H1 (cell line): ENCODE measurements around the gene ASAP2. TPM values are rescaled to one million over a fixed set of nuclear protein-coding genes. Genes with fewer than 3 reads are reported as not detected.

Experiments
- CTCF ChIA-PET: fragments of 300-600 bp; sonication (Branson Sonifier 250); formaldehyde crosslinking; loops from one replicate; lab custom pipeline; 2021; ENCODE audit not compliant: partially characterized antibody; lab: Charles Lee
- POLR2A ChIA-PET: fragments of 300-600 bp; sonication (Branson Sonifier 250); formaldehyde crosslinking; loops from one replicate; lab custom pipeline; 2021; ENCODE audit warnings: inconsistent platforms; ENCODE audit not compliant: partially characterized antibody; lab: Charles Lee
- DNase-seq, 2 experiments: peaks; one replicate each; pipeline versions ENCODE4 v3.0.0 to v3.0.0-alpha.2; 2010 to 2022; ENCODE audit warnings: low spot score in 2 of 2, low read depth in 1 of 2, mixed read lengths in 1 of 2
- FAIRE-seq: peaks from 2 replicates; lab custom pipeline; 2011; peaks lifted over from hg19 to GRCh38; lab: Jason Lieb, UNC
- H2AFZ ChIP-seq: 2 replicates; pipeline ENCODE4 v1.8.1; 2012; ENCODE audit warnings: low read length, inconsistent platforms
- H2AK5ac ChIP-seq: 2 replicates; pipeline ENCODE4 v1.6.1; 2013; ENCODE audit warnings: low read depth, low read length
- H2BK120ac ChIP-seq: replicated peaks from 2 replicates; pipeline ENCODE3; 2013; ENCODE audit warnings: low read depth, low read length, inconsistent platforms
- H2BK12ac ChIP-seq: 2 replicates; pipeline ENCODE4 v1.6.1; 2013; ENCODE audit warnings: low read depth, low read length
- H2BK15ac ChIP-seq: 2 replicates; pipeline ENCODE4 v1.6.1; 2013; ENCODE audit warnings: low read length
- H2BK20ac ChIP-seq: 2 replicates; pipeline ENCODE4 v1.6.1; 2013; ENCODE audit warnings: low read length
- H2BK5ac ChIP-seq: 2 replicates; pipeline ENCODE4 v1.6.1; 2013; ENCODE audit warnings: low read depth, low read length
- H3K14ac ChIP-seq: 2 replicates; pipeline ENCODE4 v1.6.1; 2013; ENCODE audit warnings: inconsistent platforms; ENCODE audit not compliant: insufficient read length
- H3K18ac ChIP-seq: 2 replicates; pipeline ENCODE4 v1.6.1; 2013; ENCODE audit warnings: low read length; ENCODE audit errors: extremely low read depth
- H3K23ac ChIP-seq: 2 replicates; pipeline ENCODE4 v1.6.1; 2013; ENCODE audit warnings: inconsistent platforms; ENCODE audit not compliant: insufficient read length
- H3K23me2 ChIP-seq: 2 replicates; pipeline ENCODE4 v1.6.1; 2013; ENCODE audit warnings: low read depth, low read length
- H3K27ac ChIP-seq: 2 replicates; pipeline ENCODE4 v1.6.1; 2011; ENCODE audit warnings: low read depth, low read length, inconsistent platforms
- H3K27me3 ChIP-seq, 4 experiments: replicated peaks in 1 of 4; 1 replicate in 1 of 4; 2 replicates in 3 of 4; pipeline versions ENCODE4 v1.6.1 to v1.8.1; 2011 to 2013; ENCODE audit warnings: low read length in 3 of 4, mild to moderate bottlenecking in 3 of 4, inconsistent platforms in 2 of 4, mixed read lengths in 2 of 4, moderate library complexity in 1 of 4; ENCODE audit not compliant: control insufficient read depth in 3 of 4, insufficient read depth in 3 of 4; ENCODE audit errors: extremely low read depth in 1 of 4
- H3K36me3 ChIP-seq, 4 experiments: 2 replicates each; pipeline versions ENCODE4 v1.6.1 to v1.8.1; 2011 to 2013; ENCODE audit warnings: mild to moderate bottlenecking in 4 of 4, low read length in 3 of 4, moderate library complexity in 2 of 4, control low read depth in 1 of 4, inconsistent platforms in 1 of 4; ENCODE audit not compliant: insufficient read depth in 4 of 4, control insufficient read depth in 2 of 4
- H3K4ac ChIP-seq: replicated peaks from 2 replicates; pipeline ENCODE3; 2013; ENCODE audit warnings: low read length, low read depth, mixed read lengths, inconsistent platforms; ENCODE audit not compliant: insufficient read length
- H3K4me1 ChIP-seq, 4 experiments: replicated peaks in 1 of 4; 1 replicate in 1 of 4; 2 replicates in 3 of 4; pipeline versions ENCODE4 v1.6.1 to v1.8.1; 2011 to 2013; ENCODE audit warnings: low read length in 3 of 4, inconsistent platforms in 2 of 4, mixed read lengths in 1 of 4; ENCODE audit not compliant: insufficient read depth in 4 of 4, control insufficient read depth in 3 of 4
- H3K4me2 ChIP-seq, 2 experiments: 2 replicates each; pipeline versions ENCODE4 v1.6.1 to v1.8.1; 2011 to 2013; ENCODE audit warnings: low read depth in 2 of 2, low read length in 2 of 2, control low read depth in 1 of 2, inconsistent platforms in 1 of 2, mild to moderate bottlenecking in 1 of 2; ENCODE audit not compliant: insufficient read depth in 1 of 2
- H3K4me3 ChIP-seq, 4 experiments: fragments of 200-600, 300-600 bp in 1 of 4; sonication (generic), shearing (Covaris generic), sonication (Bioruptor Twin) in 1 of 4; 2 replicates each; pipeline versions ENCODE4 v1.5.1 to v1.8.1; 2011 to 2016; ENCODE audit warnings: low read length in 4 of 4, low read depth in 3 of 4, control low read depth in 2 of 4, inconsistent platforms in 2 of 4, mild to moderate bottlenecking in 2 of 4, mixed read lengths in 1 of 4, moderate library complexity in 1 of 4; ENCODE audit not compliant: insufficient read depth in 2 of 4; ENCODE audit errors: extremely low read depth in 1 of 4
- H3K56ac ChIP-seq: replicated peaks from 2 replicates; pipeline ENCODE3; 2013; ENCODE audit warnings: low read depth, mild to moderate bottlenecking, mixed read lengths, low read length, inconsistent platforms; ENCODE audit not compliant: insufficient read length
- H3K79me1 ChIP-seq: 2 replicates; pipeline ENCODE4 v1.6.1; 2013; ENCODE audit warnings: low read depth, low read length, control low read depth
- H3K79me2 ChIP-seq, 2 experiments: 2 replicates each; pipeline versions ENCODE4 v1.6.1 to v1.8.1; 2012 to 2013; ENCODE audit warnings: low read length in 2 of 2, mild to moderate bottlenecking in 2 of 2, inconsistent platforms in 1 of 2; ENCODE audit not compliant: insufficient read depth in 2 of 2, control insufficient read depth in 1 of 2
- H3K9ac ChIP-seq, 4 experiments: replicated peaks in 1 of 4; 1 replicate in 1 of 4; 2 replicates in 3 of 4; pipeline versions ENCODE4 v1.6.1 to v1.8.1; 2011 to 2013; ENCODE audit warnings: low read depth in 3 of 4, low read length in 3 of 4, control low read depth in 2 of 4, mild to moderate bottlenecking in 2 of 4, moderate library complexity in 2 of 4, inconsistent platforms in 1 of 4; ENCODE audit errors: extremely low read depth in 1 of 4
- H3K9me3 ChIP-seq, 2 experiments: 2 replicates each; pipeline versions ENCODE4 v1.6.1 to v1.8.1; 2012 to 2013; ENCODE audit warnings: mild to moderate bottlenecking in 2 of 2, moderate library complexity in 2 of 2, control low read depth in 1 of 2, inconsistent platforms in 1 of 2, low read depth in 1 of 2, low read length in 1 of 2, mixed read lengths in 1 of 2; ENCODE audit not compliant: insufficient read depth in 2 of 2
- H4K20me1 ChIP-seq, 2 experiments: replicated peaks in 1 of 2; 2 replicates each; pipeline versions ENCODE3 to v1.8.1; 2011 to 2013; ENCODE audit warnings: inconsistent platforms in 2 of 2, low read length in 2 of 2, mild to moderate bottlenecking in 1 of 2; ENCODE audit not compliant: insufficient read depth in 2 of 2, control insufficient read depth in 1 of 2
- H4K5ac ChIP-seq: 2 replicates; pipeline ENCODE4 v1.6.1; 2013; ENCODE audit warnings: low read length, low read depth, mixed read lengths, inconsistent platforms; ENCODE audit not compliant: insufficient read length
- H4K8ac ChIP-seq: 2 replicates; pipeline ENCODE4 v1.8.0; 2013; ENCODE audit warnings: mild to moderate bottlenecking, moderate library complexity, low read length, inconsistent platforms; ENCODE audit not compliant: insufficient read depth; ENCODE audit errors: extremely low read depth
- H4K91ac ChIP-seq: replicated peaks from 2 replicates; pipeline ENCODE3; 2013; ENCODE audit warnings: low read length, mixed read lengths, inconsistent platforms; ENCODE audit not compliant: insufficient read length
- CBX8 ChIP-seq: fragments of 300-800, 300-1000 bp; sonication (generic); IDR thresholded peaks from 2 replicates; pipeline ENCODE4 v1.7.1; 2016; ENCODE audit warnings: low read depth, low read length, borderline replicate concordance
- CHD1 ChIP-seq: IDR thresholded peaks from 2 replicates; pipeline ENCODE4 v1.6.1; 2012; ENCODE audit warnings: low read depth, low read length, improper control_type of control experiment
- CHD2 ChIP-seq: IDR thresholded peaks from 2 replicates; pipeline ENCODE4 v1.6.1; 2012; ENCODE audit warnings: low read length, improper control_type of control experiment
- GTF2F1 ChIP-seq: IDR thresholded peaks from 2 replicates; pipeline ENCODE4 v1.6.1; 2012; ENCODE audit warnings: low read depth, low read length, improper control_type of control experiment, borderline replicate concordance
- KDM1A ChIP-seq: fragments of 200-600, 300-600 bp; sonication (generic); IDR thresholded peaks from 2 replicates; pipeline ENCODE4 v1.7.1; 2016; ENCODE audit warnings: mild to moderate bottlenecking, low read length, borderline replicate concordance
- SAP30 ChIP-seq: fragments of 300-600 bp; sonication (generic); IDR thresholded peaks from 2 replicates; pipeline ENCODE4 v1.7.1; 2012; ENCODE audit warnings: low read length, moderate library complexity, mild to moderate bottlenecking, inconsistent platforms; ENCODE audit not compliant: insufficient read depth, insufficient replicate concordance
- SP1 ChIP-seq: IDR thresholded peaks from 2 replicates; pipeline ENCODE4 v1.6.1; 2011; ENCODE audit warnings: low read depth, low read length
- SP2 ChIP-seq: IDR thresholded peaks from 2 replicates; pipeline ENCODE4 v1.6.1; 2012; ENCODE audit warnings: mild to moderate bottlenecking, low read length, inconsistent platforms
- SRF ChIP-seq: IDR thresholded peaks from 2 replicates; pipeline ENCODE4 v1.6.1; 2011; ENCODE audit warnings: mild to moderate bottlenecking, low read depth, low read length, moderate library complexity
- TAF7 ChIP-seq: optimal IDR thresholded peaks from 2 replicates; pipeline ENCODE3; 2011; ENCODE audit warnings: low read depth, mild to moderate bottlenecking, inconsistent platforms, low read length, moderate library complexity, borderline replicate concordance
- TCF12 ChIP-seq: IDR thresholded peaks from 2 replicates; pipeline ENCODE4 v1.6.1; 2011; ENCODE audit warnings: low read depth, mild to moderate bottlenecking, low read length
- WGBS, 2 experiments: shearing (Covaris generic) in 1 of 2; methylation state at CpG; one replicate each; pipeline versions ENCODE4 v1.1.6 to v1.1.7; 2013 to 2015; ENCODE audit warnings: low lambda C conversion rate in 2 of 2, mixed read lengths in 2 of 2, inconsistent platforms in 1 of 2, low coverage in 1 of 2, missing lambda C conversion rate in 1 of 2; ENCODE audit not compliant: insufficient replicate concordance in 2 of 2, insufficient coverage in 1 of 2, insufficient read length in 1 of 2; ENCODE audit errors: extremely low coverage in 1 of 2, missing lambda C conversion rate in 1 of 2; 5-methylcytosine and 5-hydroxymethylcytosine counted together
- polyA plus RNA-seq, 7 experiments: library from polyadenylated mRNA; depleted of rRNA in 3 of 7; stranded (reverse) in 5 of 7; unstranded in 2 of 7; fragments of >200 nt in 5 of 7; fragments of 200-250 nt in 2 of 7; gene quantifications; 1 replicate in 5 of 7; 2 replicates in 1 of 7; 4 replicates in 1 of 7; pipeline versions ENCODE4 v1.2.1 to v1.2.3, GENCODE V29; 2011 to 2013; ENCODE audit warnings: missing spikeins in 2 of 7, mixed read lengths in 2 of 7
- total RNA-seq: library from RNA; stranded (reverse); fragmentation: NEBNext Ultra II Directional; extraction: Animal tissue kit (Norgen Biotek cat#: 25700); gene quantifications from 2 replicates; pipeline ENCODE4 v1.2.1, GENCODE V29; 2021

Gene ASAP2
- total and polyA plus RNA-seq, 2 of the 8 experiments (the other 6 are each of a cell fraction or from before 2014, with no cell fraction given), result 10.2 to 18.7 TPM

GRCh38 chr2:9203876-9204275, 2.7 kb upstream of the ASAP2 start:
- Histone ChIP-seq H3K23ac (no peak overlapping the region), H2AFZ (no peak overlapping the region), H3K27ac (no peak overlapping the region), H4K5ac (no peak overlapping the region), H2BK15ac (no peak overlapping the region), H3K79me2 (peaks cover 0 to 5% of the 10 kb centered on the region in 2 experiments; a peak in 2 of 4 replicates), H3K23me2 (peaks cover 4% of the 10 kb centered on the region; the same call in 1 of the 2 replicates), H3K36me3 (no peaks in the 10 kb centered on the region), H3K4me1 (peaks cover 0 to 6% (median 3%) of the 10 kb centered on the region in 4 experiments; a peak in 4 of 7 replicates), H3K18ac (no peak overlapping the region), H2BK20ac (no peak overlapping the region), H4K20me1 (peaks cover 5 to 6% of the 10 kb centered on the region in 2 experiments), H4K91ac (no peak overlapping the region), H3K4ac (no peak overlapping the region), H3K79me1 (no peaks in the 10 kb centered on the region), H3K14ac (no peak overlapping the region), H2AK5ac (no peak overlapping the region), H2BK120ac (no peak overlapping the region), H3K4me3 (no peak overlapping the region), H2BK12ac (no peak overlapping the region), H3K56ac (no peak overlapping the region), H3K27me3 (peaks cover 0 to 6% (median 3%) of the 10 kb centered on the region in 4 experiments; a peak in 3 of 7 replicates), H3K9ac (no peak overlapping the region), H4K8ac (no peak overlapping the region), H2BK5ac (no peak overlapping the region), H3K4me2 (no peak overlapping the region), H3K9me3 (no peaks in the 10 kb centered on the region)
- FAIRE-seq (no peak), DNase-seq (no peak)
- ChIA-PET POLR2A (no interaction called here), CTCF (interaction anchor here (1.2 kb wide), 1 partner anchor 40 kb away, joined by 3 read pairs; no protein-coding TSS in a partner anchor)
- TF ChIP-seq SRF (no peak), CHD1 (no peak), CHD2 (no peak), SAP30 (no peak), TAF7 (no peak), GTF2F1 (no peak), SP2 (no peak), SP1 (no peak), KDM1A (no peak), TCF12 (no peak), CBX8 (no peak)
- 89% methylated on average over 5 of the region's 5 CpGs; no CpG with 5 or more reads in 1 of the 2 experiments for whole genome bisulfite sequencing, 2 experiments
